Left renal pelvis (tissue), 4 donors: ENCODE data around the gene MMP3. TPM values are rescaled to one million over a fixed set of nuclear protein-coding genes. Genes with fewer than 3 reads are reported as not detected.

ENCODE experiments used
- DNase-seq, 4 donors: peaks; one replicate each; pipeline ENCODE4 v3.0.0-alpha.2; 2013; ENCODE audit warnings: low read depth in 4 of 4, low spot score in 3 of 4
- polyA plus RNA-seq, 4 donors: library from polyadenylated mRNA; unstranded; fragments of 120-200 nt; gene quantifications; one replicate each; pipeline ENCODE4 v1.2.1, GENCODE V29; 2013; ENCODE audit not compliant: insufficient read length in 4 of 4

Gene MMP3
- polyA plus RNA-seq, 4 donors = 0.10 TPM; not detected in 3

- no peak for DNase-seq
These were observed 10.8 kb downstream of the MMP3 start for GRCh38 chr11:102832612-102833011.

GRCh38 chr11:102831489-102832440 lies 11.6 kb downstream of the MMP3 start:
- DNase-seq = peak in 2 of 4 donors; percentile 23 to 29

- DNase-seq = no peak
These were observed 12.3 kb downstream of the MMP3 start for GRCh38 chr11:102831128-102831488.

GRCh38 chr11:102830001-102830727 lies 13.2 kb downstream of the MMP3 start:
- DNase-seq = no peak

GRCh38 chr11:102829316-102830000 lies 14.0 kb downstream of the MMP3 start:
- no peak for DNase-seq

- no peak for DNase-seq
These were observed 18.9 kb downstream of the MMP3 start for GRCh38 chr11:102824556-102824955.

GRCh38 chr11:102819491-102819890 lies 23.9 kb downstream of the MMP3 start:
- DNase-seq = no peak

- no peak for DNase-seq
These were observed 29.9 kb downstream of the MMP3 start for GRCh38 chr11:102813484-102813883.

- no peak for DNase-seq
These were observed 31.2 kb downstream of the MMP3 start for GRCh38 chr11:102812188-102812587.

- DNase-seq = no peak
These were observed 32.3 kb downstream of the MMP3 start for GRCh38 chr11:102810950-102811660.

GRCh38 chr11:102809971-102810370 lies 33.4 kb downstream of the MMP3 start:
- DNase-seq = no peak

GRCh38 chr11:102807921-102808320 lies 35.5 kb downstream of the MMP3 start:
- DNase-seq = no peak

- no peak for DNase-seq
These were observed 37.1 kb downstream of the MMP3 start for GRCh38 chr11:102806296-102806695.

- DNase-seq = no peak
These were observed 41.1 kb downstream of the MMP3 start for GRCh38 chr11:102802341-102802740.

GRCh38 chr11:102800767-102801166 lies 42.6 kb downstream of the MMP3 start:
- DNase-seq = no peak

- no peak for DNase-seq
These were observed 43.6 kb downstream of the MMP3 start for GRCh38 chr11:102799681-102800340.

GRCh38 chr11:102798012-102798746 lies 45.2 kb downstream of the MMP3 start, which contains the start of gene MMP1:
MMP1 (minus strand) TSS chr11:102798160; CDS start chr11:102798092, 68 bp downstream.
- no peak for DNase-seq

GRCh38 chr11:102794382-102794781 lies 49.0 kb downstream of the MMP3 start:
- DNase-seq = no peak

- no peak for DNase-seq
These were observed 49.6 kb downstream of the MMP3 start for GRCh38 chr11:102793677-102794290.
